Measurements from ENCODE around the gene CDH10. TPM values are rescaled to one million over a fixed set of nuclear protein-coding genes. Genes with fewer than 3 reads are reported as not detected.

The CDH10 gene
- total RNA-seq, 1 donor from 2014 or later = 0.38 TPM

GRCh38 chr5:24646915-24647314 lies 2.1 kb upstream of the CDH10 start:
- TF ChIP-seq, protein P1, sequence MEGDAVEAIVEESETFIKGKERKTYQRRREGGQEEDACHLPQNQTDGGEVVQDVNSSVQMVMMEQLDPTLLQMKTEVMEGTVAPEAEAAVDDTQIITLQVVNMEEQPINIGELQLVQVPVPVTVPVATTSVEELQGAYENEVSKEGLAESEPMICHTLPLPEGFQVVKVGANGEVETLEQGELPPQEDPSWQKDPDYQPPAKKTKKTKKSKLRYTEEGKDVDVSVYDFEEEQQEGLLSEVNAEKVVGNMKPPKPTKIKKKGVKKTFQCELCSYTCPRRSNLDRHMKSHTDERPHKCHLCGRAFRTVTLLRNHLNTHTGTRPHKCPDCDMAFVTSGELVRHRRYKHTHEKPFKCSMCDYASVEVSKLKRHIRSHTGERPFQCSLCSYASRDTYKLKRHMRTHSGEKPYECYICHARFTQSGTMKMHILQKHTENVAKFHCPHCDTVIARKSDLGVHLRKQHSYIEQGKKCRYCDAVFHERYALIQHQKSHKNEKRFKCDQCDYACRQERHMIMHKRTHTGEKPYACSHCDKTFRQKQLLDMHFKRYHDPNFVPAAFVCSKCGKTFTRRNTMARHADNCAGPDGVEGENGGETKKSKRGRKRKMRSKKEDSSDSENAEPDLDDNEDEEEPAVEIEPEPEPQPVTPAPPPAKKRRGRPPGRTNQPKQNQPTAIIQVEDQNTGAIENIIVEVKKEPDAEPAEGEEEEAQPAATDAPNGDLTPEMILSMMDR (IDR thresholded peaks at IDR 0.05; ENCODE audit: insufficient read depth, low read length, poor library complexity, severe bottlenecking) = no peak
- Histone ChIP-seq H3K4me3 (ENCODE audit: low read depth, low read length) (no peak overlapping the region), H3K27me3 (ENCODE audit: control insufficient read depth, insufficient read depth, low read length) (no peaks in the 10 kb centered on the region), H3K36me3 (ENCODE audit: control insufficient read depth, insufficient read depth, low read length) (no peaks in the 10 kb centered on the region)
- DNase-seq (ENCODE audit: low read depth) = no peak

- H3K36me3 ChIP-seq (ENCODE audit: control insufficient read depth, insufficient read depth, low read length) = no peaks in the 10 kb centered on the region
Measured at GRCh38 chr5:24645483-24645882, 705 bp upstream of the CDH10 start.

DNA sequence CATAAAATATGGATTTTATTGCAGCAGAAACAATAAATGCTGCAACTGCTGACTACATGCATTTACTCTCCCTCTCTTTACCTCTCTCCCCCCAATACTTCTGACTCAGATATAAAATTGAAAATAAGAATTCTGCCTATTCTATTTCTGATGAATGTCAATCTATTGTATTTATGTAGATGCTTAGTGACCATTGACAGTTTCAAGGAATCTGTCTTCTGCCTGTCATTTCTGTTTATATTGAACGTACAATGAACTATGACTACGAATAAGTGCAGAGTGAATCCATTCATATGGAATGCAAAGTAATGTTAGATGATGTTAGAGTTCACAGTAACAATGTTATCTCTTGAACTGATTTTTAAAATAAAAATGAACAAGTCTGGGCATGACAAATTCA lies 898 bp downstream of the CDH10 start:
- no peak for DNase-seq (ENCODE audit: low read depth)
- TF ChIP-seq, protein P1 (IDR thresholded peaks at IDR 0.05; ENCODE audit: insufficient read depth, low read length, poor library complexity, severe bottlenecking) = no peak
- Histone ChIP-seq H3K4me3 (ENCODE audit: low read depth, low read length) (no peak overlapping the region), H3K36me3 (ENCODE audit: control insufficient read depth, insufficient read depth, low read length) (no peaks in the 10 kb centered on the region), H3K27me3 (ENCODE audit: control insufficient read depth, insufficient read depth, low read length) (no peaks in the 10 kb centered on the region)

More at GRCh38 chr5:24645483-24645882, 705 bp upstream of the CDH10 start:
- DNase-seq (ENCODE audit: low read depth) = no peak
- H3K27me3 ChIP-seq (ENCODE audit: control insufficient read depth, insufficient read depth, low read length) = no peaks in the 10 kb centered on the region
- TF ChIP-seq, protein P1 (IDR thresholded peaks at IDR 0.05; ENCODE audit: insufficient read depth, low read length, poor library complexity, severe bottlenecking) = no peak
- H3K4me3 ChIP-seq (ENCODE audit: low read depth, low read length) = peak overlapping the region; percentile 35

DNA sequence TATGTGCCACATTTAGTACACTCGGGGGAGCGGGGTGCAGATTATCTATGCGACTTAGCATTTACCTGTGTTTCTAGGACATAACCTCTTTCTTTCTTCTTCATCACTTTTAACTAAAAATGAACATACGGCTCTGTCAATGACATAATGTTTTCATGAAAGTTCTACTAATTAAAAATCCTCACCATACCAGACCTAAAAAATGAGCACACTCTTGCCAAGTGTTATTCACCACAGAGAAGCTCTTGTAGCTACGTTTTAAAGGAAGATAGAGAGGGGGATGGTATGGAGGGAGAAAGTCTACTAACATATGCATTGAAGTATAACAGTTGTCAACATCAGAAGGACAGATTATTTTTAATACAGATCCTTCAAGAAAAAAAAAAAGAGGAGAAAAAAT lies 1.6 kb downstream of the CDH10 start:
- H3K36me3 ChIP-seq (ENCODE audit: control insufficient read depth, insufficient read depth, low read length) = no peaks in the 10 kb centered on the region
- TF ChIP-seq, protein P1 (IDR thresholded peaks at IDR 0.05; ENCODE audit: insufficient read depth, low read length, poor library complexity, severe bottlenecking) = no peak
- H3K27me3 ChIP-seq (ENCODE audit: control insufficient read depth, insufficient read depth, low read length) = no peaks in the 10 kb centered on the region
- DNase-seq (ENCODE audit: low read depth) = no peak
- H3K4me3 ChIP-seq (ENCODE audit: low read depth, low read length) = no peak overlapping the region

GRCh38 chr5:24642022-24642421 lies 2.8 kb downstream of the CDH10 start:
- Histone ChIP-seq H3K27me3 (ENCODE audit: control insufficient read depth, insufficient read depth, low read length) (no peaks in the 10 kb centered on the region), H3K4me3 (ENCODE audit: low read depth, low read length) (no peak overlapping the region), H3K36me3 (ENCODE audit: control insufficient read depth, insufficient read depth, low read length) (no peaks in the 10 kb centered on the region)
- TF ChIP-seq, protein P1 (IDR thresholded peaks at IDR 0.05; ENCODE audit: insufficient read depth, low read length, poor library complexity, severe bottlenecking) = peak; percentile 61
- DNase-seq (ENCODE audit: low read depth) = no peak

- H3K4me3 ChIP-seq (ENCODE audit: low read depth, low read length) = no peak overlapping the region
- TF ChIP-seq, protein P1 (IDR thresholded peaks at IDR 0.05; ENCODE audit: insufficient read depth, low read length, poor library complexity, severe bottlenecking) = no peak
- no peaks in the 10 kb centered on the region for H3K27me3 ChIP-seq (ENCODE audit: control insufficient read depth, insufficient read depth, low read length)
- no peak for DNase-seq (ENCODE audit: low read depth)
- H3K36me3 ChIP-seq (ENCODE audit: control insufficient read depth, insufficient read depth, low read length) = no peaks in the 10 kb centered on the region
Measured at GRCh38 chr5:24635209-24635608, 9.6 kb downstream of the CDH10 start.
